Gastrocnemius medialis (tissue), 4 donors: ENCODE data around the gene SGIP1. TPM values are rescaled to one million over a fixed set of nuclear protein-coding genes. Genes with fewer than 3 reads are reported as not detected.

Source experiments
- ATAC-seq, 2 donors: fragments of 150-250 bp; one replicate each; pipeline ENCODE4 v1.9.1; 2016
- DNase-seq, 2 donors: peaks; one replicate each; pipeline ENCODE4 v3.0.0-alpha.2; 2019
- H3K27ac ChIP-seq, 4 donors: fragments of 200-600 bp; sonication (generic); 1 replicate in 1 of 4; 2 replicates in 3 of 4; pipeline ENCODE4 v1.5.1; 2016 to 2018; ENCODE audit warnings: mild to moderate bottlenecking in 2 of 4, moderate library complexity in 1 of 4
- H3K27me3 ChIP-seq, 3 donors: fragments of 200-600 bp; sonication (generic) in 2 of 3; 1 replicate in 1 of 3; 2 replicates in 2 of 3; pipeline versions ENCODE4 v1.5.1 to v1.6.0; 2016 to 2019; ENCODE audit warnings: mild to moderate bottlenecking in 1 of 3, moderate library complexity in 1 of 3
- H3K36me3 ChIP-seq, 2 donors: fragments of 200-600 bp; sonication (generic) in 1 of 2; one replicate each; pipeline ENCODE4 v1.5.1; 2017 to 2018
- H3K4me1 ChIP-seq, 2 donors: fragments of 200-600 bp; sonication (generic) in 1 of 2; one replicate each; pipeline ENCODE4 v1.5.1; 2016 to 2017; ENCODE audit warnings: mild to moderate bottlenecking in 2 of 2
- H3K4me3 ChIP-seq, 4 donors: fragments of 200-600 bp; sonication (generic) in 3 of 4; 1 replicate in 1 of 4; 2 replicates in 3 of 4; pipeline ENCODE4 v1.5.1; 2016 to 2019; ENCODE audit warnings: mild to moderate bottlenecking in 2 of 4
- H3K9me3 ChIP-seq, 3 donors: fragments of 200-600 bp; sonication (generic) in 2 of 3; 1 replicate in 1 of 3; 2 replicates in 2 of 3; pipeline ENCODE4 v1.5.1; 2016 to 2019
- POLR2A ChIP-seq, 2 donors: fragments of 450-650 bp; IDR thresholded peaks; one replicate each; pipeline ENCODE4 v1.6.1; 2017; ENCODE audit warnings: antibody characterized with exemption in 2 of 2, mild to moderate bottlenecking in 2 of 2, moderate library complexity in 2 of 2
- in situ Hi-C, 4 donors: fragments of 200-750 bp; cut with MboI; loops; one replicate each; pipeline versions ENCODE4 v1.15.0 to v1.8.0; 2017; ENCODE audit warnings: low sequenced_read_pairs in 4 of 4
- intact Hi-C: fragments of 100-400 bp; cut with DNase I; formaldehyde crosslinking; loops from one replicate; pipeline ENCODE4 v1.15.1; 2023; ENCODE audit warnings: low total_unique reads
- total RNA-seq, 4 donors: library from RNA; depleted of rRNA; stranded (reverse); fragments of >200 nt; gene quantifications; one replicate each; pipeline versions ENCODE4 v1.1.0 to v1.2.3, GENCODE V29; 2016
- TF ChIP-seq, protein P1 (sequence below), 5 experiments: fragments of 450-650 bp in 3 of 5; fragments of 200-600 bp in 2 of 5; sonication (generic) in 2 of 5; IDR thresholded peaks in 4 of 5; conservative IDR thresholded peaks in 1 of 5; 1 replicate in 4 of 5; 2 replicates in 1 of 5; pipeline ENCODE4 v1.5.1; 2016 to 2019; ENCODE audit warnings: antibody characterized with exemption in 5 of 5, mild to moderate bottlenecking in 3 of 5, moderate library complexity in 3 of 5

SGIP1 gene
- total RNA-seq, 4 donors from 2014 or later, result 2.5 to 7.1 (median 2.9) TPM

- Histone ChIP-seq H3K27ac (peak overlapping the region in 3 of 4 donors; percentile 13 to 59 (median 41)), H3K4me1 (no peaks in the 10 kb centered on the region), H3K9me3 (no peaks in the 10 kb centered on the region), H3K27me3 (no peaks in the 10 kb centered on the region), H3K36me3 (no peaks in the 10 kb centered on the region), H3K4me3 (no peak overlapping the region)
- intact Hi-C loops (loop anchor here (10.0 kb wide), 1 partner anchor 474 kb away; no protein-coding TSS in a partner anchor), in situ Hi-C loops (loop anchor here in 1 of 4 donors (25.0 kb wide), 1 partner anchor 492 kb away; no protein-coding TSS in a partner anchor)
- no peak for TF ChIP-seq POLR2A (IDR thresholded peaks at IDR 0.05)
- TF ChIP-seq, protein P1, sequence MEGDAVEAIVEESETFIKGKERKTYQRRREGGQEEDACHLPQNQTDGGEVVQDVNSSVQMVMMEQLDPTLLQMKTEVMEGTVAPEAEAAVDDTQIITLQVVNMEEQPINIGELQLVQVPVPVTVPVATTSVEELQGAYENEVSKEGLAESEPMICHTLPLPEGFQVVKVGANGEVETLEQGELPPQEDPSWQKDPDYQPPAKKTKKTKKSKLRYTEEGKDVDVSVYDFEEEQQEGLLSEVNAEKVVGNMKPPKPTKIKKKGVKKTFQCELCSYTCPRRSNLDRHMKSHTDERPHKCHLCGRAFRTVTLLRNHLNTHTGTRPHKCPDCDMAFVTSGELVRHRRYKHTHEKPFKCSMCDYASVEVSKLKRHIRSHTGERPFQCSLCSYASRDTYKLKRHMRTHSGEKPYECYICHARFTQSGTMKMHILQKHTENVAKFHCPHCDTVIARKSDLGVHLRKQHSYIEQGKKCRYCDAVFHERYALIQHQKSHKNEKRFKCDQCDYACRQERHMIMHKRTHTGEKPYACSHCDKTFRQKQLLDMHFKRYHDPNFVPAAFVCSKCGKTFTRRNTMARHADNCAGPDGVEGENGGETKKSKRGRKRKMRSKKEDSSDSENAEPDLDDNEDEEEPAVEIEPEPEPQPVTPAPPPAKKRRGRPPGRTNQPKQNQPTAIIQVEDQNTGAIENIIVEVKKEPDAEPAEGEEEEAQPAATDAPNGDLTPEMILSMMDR (IDR thresholded peaks at IDR 0.05 in 4 of 5, conservative IDR thresholded peaks at IDR 0.05 in 1 of 5), result no peak
- DNase-seq (no peak), ATAC-seq (no peak)
These were observed 195.2 kb downstream of the SGIP1 start for GRCh38 chr1:66729119-66729518.

DNA sequence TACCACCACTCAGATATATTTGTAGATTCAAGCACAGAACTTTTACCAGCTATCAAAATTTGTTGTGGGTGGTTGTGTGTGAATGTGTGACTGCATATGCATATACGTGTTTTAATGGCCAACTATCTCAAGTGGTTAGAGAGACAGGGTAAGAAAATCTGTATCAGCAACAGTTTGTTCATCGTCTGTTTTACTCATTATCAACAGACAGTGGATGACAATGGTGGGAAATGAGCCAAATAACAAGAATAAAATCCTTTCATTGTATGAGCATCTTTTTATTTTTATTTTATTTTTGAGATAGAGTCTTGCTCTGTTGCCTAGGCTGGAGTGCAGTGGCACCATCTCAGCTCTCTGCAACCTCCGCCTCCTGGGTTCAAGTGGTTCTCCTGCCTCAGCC lies 195.6 kb downstream of the SGIP1 start:
- in situ Hi-C loops (loop anchor here in 1 of 4 donors (25.0 kb wide), 1 partner anchor 492 kb away; no protein-coding TSS in a partner anchor), intact Hi-C loops (loop anchor here (10.0 kb wide), 1 partner anchor 475 kb away; no protein-coding TSS in a partner anchor)
- ATAC-seq (no peak), DNase-seq (no peak)
- H3K27me3 ChIP-seq, result no peaks in the 10 kb centered on the region
- no peaks in the 10 kb centered on the region for H3K9me3 ChIP-seq
- H3K4me1 ChIP-seq, result no peaks in the 10 kb centered on the region
- H3K4me3 ChIP-seq, result no peak overlapping the region
- no peaks in the 10 kb centered on the region for H3K36me3 ChIP-seq
- TF ChIP-seq, protein P1 (IDR thresholded peaks at IDR 0.05 in 4 of 5, conservative IDR thresholded peaks at IDR 0.05 in 1 of 5), result no peak
- H3K27ac ChIP-seq, result peak overlapping the region in 2 of 4 donors; percentile 13 to 59

GRCh38 chr1:66730462-66730861 lies 196.5 kb downstream of the SGIP1 start:
- Histone ChIP-seq H3K36me3 (no peaks in the 10 kb centered on the region), H3K4me1 (no peaks in the 10 kb centered on the region), H3K27ac (no peak overlapping the region), H3K9me3 (no peaks in the 10 kb centered on the region), H3K4me3 (no peak overlapping the region), H3K27me3 (no peaks in the 10 kb centered on the region)
- in situ Hi-C loops (loop anchor here in 1 of 4 donors (25.0 kb wide), 1 partner anchor 493 kb away; no protein-coding TSS in a partner anchor), intact Hi-C loops (no loop called here)
- no peak for DNase-seq
- no peak for ATAC-seq
- no peak for TF ChIP-seq POLR2A (IDR thresholded peaks at IDR 0.05)
- TF ChIP-seq, protein P1 (IDR thresholded peaks at IDR 0.05 in 4 of 5, conservative IDR thresholded peaks at IDR 0.05 in 1 of 5), result no peak

- in situ Hi-C loops, result loop anchor here in 1 of 4 donors (25.0 kb wide), 1 partner anchor 494 kb away; no protein-coding TSS in a partner anchor
- H3K4me1 ChIP-seq, result no peaks in the 10 kb centered on the region
- no peak for TF ChIP-seq POLR2A (IDR thresholded peaks at IDR 0.05)
- TF ChIP-seq, protein P1 (IDR thresholded peaks at IDR 0.05 in 4 of 5, conservative IDR thresholded peaks at IDR 0.05 in 1 of 5), result no peak
- H3K36me3 ChIP-seq, result no peaks in the 10 kb centered on the region
- intact Hi-C loops, result no loop called here
- ATAC-seq, result no peak
- no peak for DNase-seq
- H3K4me3 ChIP-seq, result no peak overlapping the region
- no peak overlapping the region for H3K27ac ChIP-seq
- H3K27me3 ChIP-seq, result no peaks in the 10 kb centered on the region
- no peaks in the 10 kb centered on the region for H3K9me3 ChIP-seq
These were observed 197.4 kb downstream of the SGIP1 start for GRCh38 chr1:66731170-66731865.
